Hematopoietic multipotent progenitor cell treated with erythropoietin and hydrocortisone succinate and interleukin-3 and kit ligand, for 6 days (in vitro differentiated cells): Measurements from ENCODE around the gene C19orf25.
"Not testable (repeated sequence)": the region's sequence is repeated elsewhere in the genome, so short reads cannot be mapped to it uniquely, and the experiment has no call there.

Experiments
- DNase-seq: peaks from one replicate; pipeline ENCODE4 v3.0.0-alpha.2; 2015

Gene C19orf25

GRCh38 chr19:1495051-1495798, 16.2 kb upstream of the C19orf25 start:
- no peak for DNase-seq

GRCh38 chr19:1494115-1494815, 15.2 kb upstream of the C19orf25 start:
- no peak for DNase-seq

GRCh38 chr19:1492474-1493006, 13.5 kb upstream of the C19orf25 start:
- no peak for DNase-seq

- DNase-seq: no peak
These were observed 12.8 kb upstream of the C19orf25 start for GRCh38 chr19:1491849-1492170.

GRCh38 chr19:1491114-1491848, 12.3 kb upstream of the C19orf25 start, which contains the start of gene REEP6:
Gene REEP6, plus strand, starts transcription at chr19:1491181. Its CDS starts 89 bp downstream, at chr19:1491270.
- DNase-seq: no peak

- peak; percentile 99 for DNase-seq
These were observed 11.5 kb upstream of the C19orf25 start, which contains the start of gene PCSK4 for GRCh38 chr19:1490311-1491113. Gene PCSK4, minus strand, starts transcription at chr19:1490350. Its CDS starts 4 bp downstream, at chr19:1490346.

- DNase-seq: peak; percentile 51
These were observed 10.7 kb upstream of the C19orf25 start for GRCh38 chr19:1489463-1490310.

GRCh38 chr19:1488282-1488601, 9.2 kb upstream of the C19orf25 start:
- no peak for DNase-seq

GRCh38 chr19:1487576-1488281, 8.7 kb upstream of the C19orf25 start:
- no peak for DNase-seq

GRCh38 chr19:1486720-1487575, 7.9 kb upstream of the C19orf25 start:
- DNase-seq: no peak

- no peak for DNase-seq
These were observed 5.0 kb upstream of the C19orf25 start for GRCh38 chr19:1483979-1484428.

- DNase-seq: no peak
These were observed 4.3 kb upstream of the C19orf25 start for GRCh38 chr19:1483131-1483978.

GRCh38 chr19:1482361-1483130, 3.5 kb upstream of the C19orf25 start:
- no peak for DNase-seq

GRCh38 chr19:1481893-1482360, 2.9 kb upstream of the C19orf25 start:
- no peak for DNase-seq

- DNase-seq: no peak
These were observed 2.3 kb upstream of the C19orf25 start for GRCh38 chr19:1481224-1481892.

- not testable (repeated sequence) for DNase-seq
These were observed 2.0 kb downstream of the C19orf25 start for GRCh38 chr19:1477056-1477455.

- DNase-seq: no peak
These were observed 3.1 kb downstream of the C19orf25 start for GRCh38 chr19:1475751-1476437.
